GM18861 (cell line): ENCODE results near the gene MORN5.

Experiments used
- ATAC-seq: cut with Tn5 transposase; IDR thresholded peaks from one replicate; pipeline ENCODE4 v1.9.1; 2021; ENCODE audit not compliant: unreplicated experiment

The MORN5 gene

DNA sequence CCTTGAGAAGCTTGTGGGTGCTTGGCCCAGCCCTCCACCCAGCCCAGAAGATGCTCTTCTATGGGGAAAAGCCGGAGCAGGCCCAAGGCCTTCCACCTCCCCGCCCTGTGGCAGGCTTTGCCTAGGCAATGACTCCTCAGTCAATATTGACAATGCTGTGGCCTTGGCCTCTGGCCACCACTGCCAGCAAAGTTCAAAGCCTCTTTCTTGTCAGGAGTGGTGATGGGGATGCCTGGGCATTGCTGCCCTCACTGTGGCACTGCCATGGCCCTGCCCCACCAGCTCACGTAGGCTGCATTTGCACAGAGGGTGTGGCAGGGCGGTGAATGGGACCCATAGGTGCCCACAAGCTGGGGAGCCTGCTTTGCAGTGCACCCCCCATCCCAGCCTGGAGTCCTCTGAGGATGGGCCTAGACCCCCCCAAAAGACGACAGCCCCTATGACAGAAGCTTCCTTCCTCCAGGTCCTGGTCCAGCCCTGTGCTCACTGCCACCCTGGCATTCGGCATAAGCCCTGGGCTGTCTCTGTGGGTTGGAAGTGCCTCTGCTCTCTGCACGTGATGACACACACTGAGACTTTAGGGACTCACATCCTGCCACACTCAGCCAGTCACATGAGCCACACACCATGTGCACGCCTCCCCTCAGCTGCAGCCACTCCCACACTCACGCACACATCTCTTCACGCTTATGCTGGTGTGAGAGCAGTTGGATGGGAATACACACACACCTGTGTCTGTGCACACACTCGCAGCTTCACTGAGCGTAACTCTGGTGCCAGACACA is 31.1 kb downstream of the MORN5 start:
- no peak for ATAC-seq

DNA sequence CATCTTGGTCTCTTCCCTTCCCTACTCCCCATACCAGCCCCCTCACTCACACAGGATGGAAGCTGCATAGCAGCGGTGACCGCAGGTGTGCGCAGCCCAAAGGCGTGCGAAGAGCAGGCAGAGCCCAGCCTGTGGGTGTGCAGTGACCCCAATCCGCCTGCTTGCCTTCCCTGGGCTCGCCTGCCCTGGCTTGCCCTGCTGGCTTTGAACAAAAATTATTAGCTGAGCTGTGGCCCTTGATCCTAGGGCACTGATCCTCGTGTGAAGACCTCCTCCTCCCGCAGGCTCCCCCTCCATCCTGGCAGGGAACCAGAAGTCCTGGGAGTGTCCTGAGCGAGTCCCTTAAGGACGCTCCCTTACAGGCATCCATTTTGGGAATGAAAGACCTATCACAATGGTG is 31.9 kb downstream of the MORN5 start:
- no peak for ATAC-seq

DNA sequence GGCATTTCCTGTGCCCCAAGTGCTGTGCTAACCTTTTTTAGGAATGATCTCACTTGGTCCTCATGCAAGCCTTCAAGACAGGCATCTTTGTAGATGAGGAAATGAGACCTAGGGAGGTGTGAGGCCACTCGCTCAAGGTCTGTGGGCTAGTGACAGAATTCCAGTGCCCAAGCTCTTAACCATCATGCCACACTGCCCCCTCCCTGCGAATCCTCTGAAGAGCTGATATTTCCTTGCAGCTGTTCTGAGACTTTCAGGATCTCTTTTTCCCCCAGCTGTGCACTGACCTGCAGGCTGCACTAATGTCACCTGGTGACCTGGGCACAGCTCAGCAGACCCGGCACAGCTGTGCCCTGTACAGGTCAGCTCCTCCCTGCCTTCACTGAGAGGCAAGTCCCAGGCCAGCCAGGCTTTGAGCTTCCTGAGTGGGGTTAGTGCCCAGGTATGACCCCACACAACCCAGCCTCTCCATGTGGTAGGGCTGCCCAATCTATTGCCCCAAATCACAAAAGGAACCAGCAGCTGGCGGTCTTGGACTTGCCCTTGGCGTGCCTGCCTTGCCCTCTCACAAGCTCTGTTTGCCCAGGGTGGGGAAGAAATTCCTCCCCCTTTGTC is 32.7 kb downstream of the MORN5 start:
- ATAC-seq = no peak

DNA sequence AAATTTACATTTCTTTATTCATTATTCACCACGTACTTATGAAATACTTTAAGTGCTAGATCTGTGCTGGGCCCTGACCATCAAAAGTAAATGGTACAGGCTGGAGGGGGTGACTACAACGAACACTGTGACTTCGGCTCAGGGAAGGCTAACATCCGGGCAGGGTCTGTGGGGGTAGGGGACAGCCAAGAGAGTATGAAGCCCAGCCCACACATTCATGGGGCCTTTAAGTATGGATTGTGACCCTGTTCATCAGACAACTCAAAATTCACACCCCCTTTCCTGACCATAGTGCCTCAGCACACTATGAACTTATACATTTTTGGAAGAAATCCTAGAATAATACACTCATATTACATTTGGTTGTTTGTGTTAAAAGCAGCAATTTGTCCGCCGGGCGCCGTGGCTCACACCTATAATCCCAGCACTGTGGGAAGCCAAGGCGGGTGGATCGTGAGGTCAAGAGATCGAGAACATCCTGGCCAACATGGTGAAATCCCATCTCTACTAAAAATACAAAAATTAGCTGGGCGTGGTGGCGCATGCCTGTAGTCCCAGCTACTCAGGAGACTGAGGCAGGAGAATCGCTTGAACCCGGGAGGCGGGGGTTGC is 33.3 kb downstream of the MORN5 start:
- ATAC-seq = no peak

DNA sequence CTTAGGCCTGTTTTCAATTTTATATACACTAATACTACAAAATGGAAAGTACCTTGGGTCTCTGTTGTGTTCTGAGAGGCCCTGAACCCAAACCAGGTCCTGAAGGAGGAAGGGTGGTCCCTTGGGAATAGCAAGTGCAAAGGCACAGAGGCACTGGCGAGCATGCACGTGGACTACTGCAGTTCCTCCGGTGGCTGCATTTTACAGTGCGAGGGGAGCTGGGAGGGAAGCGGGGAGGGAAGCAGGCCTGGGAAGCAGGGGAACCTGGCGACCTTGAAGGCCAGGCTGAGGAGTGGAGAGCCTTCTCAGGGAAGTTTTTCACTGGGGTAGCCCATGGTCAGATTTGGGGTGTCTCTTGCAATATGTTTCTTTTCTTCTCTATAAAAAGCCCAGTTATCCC is 33.9 kb downstream of the MORN5 start:
- no peak for ATAC-seq

DNA sequence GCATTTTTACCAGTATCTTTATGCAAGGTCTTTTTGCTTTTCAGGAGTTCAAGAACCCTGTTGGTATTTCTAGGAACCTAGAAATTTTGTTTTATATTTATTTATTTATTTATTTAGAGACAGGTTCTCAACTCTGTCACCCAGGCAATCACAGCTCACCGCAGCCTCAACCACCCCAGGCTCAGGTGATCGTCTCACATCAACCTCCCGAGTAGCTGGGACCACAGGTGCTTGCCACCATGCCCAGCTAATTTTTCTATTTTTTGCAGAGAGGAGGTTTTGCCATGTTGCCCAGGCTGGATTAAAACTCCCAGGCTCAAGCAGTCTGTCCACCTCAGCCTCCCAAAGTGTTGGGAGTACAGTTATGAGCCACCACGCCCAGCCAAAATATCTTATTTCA is 36.2 kb downstream of the MORN5 start:
- ATAC-seq = no peak

DNA sequence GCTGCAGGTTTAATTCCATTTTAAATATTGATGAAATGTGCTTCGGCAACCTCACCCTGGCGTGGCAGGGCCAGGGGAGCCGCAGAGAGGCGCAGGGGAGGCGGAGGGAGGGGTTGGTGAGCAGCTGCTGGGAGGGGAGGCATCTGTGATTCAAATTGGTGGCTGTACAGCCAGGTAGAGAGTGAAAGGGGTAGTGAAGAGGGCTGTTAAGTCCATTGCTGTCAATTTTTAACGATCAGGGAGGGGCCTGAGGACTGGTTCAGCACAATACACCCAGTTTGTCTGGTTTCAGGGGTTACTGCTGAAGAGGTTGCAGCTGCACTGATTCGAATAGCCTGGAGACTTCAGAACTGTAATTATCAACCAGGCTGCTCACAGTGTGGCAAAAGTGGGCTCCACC is 37.7 kb downstream of the MORN5 start:
- no peak for ATAC-seq

DNA sequence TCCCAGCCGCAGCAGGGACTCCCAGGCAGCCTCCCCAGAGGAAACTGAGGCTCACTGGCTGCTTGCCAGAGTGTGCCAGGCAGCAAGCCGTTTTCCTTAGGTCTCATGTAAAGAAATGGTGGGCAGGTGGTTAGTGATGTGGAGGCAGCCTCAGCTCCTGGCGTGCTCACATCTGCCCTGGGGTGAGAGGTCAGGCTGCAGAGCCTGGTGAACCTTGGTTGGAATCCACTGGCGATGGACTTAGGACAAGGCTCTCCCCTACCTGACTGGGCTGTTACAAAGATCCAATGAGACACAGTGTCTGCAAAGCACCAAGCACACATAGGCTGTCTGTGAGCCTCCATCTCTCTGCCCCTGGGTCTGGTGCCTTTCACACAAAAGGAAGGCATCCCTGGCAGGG is 38.2 kb downstream of the MORN5 start:
- no peak for ATAC-seq

DNA sequence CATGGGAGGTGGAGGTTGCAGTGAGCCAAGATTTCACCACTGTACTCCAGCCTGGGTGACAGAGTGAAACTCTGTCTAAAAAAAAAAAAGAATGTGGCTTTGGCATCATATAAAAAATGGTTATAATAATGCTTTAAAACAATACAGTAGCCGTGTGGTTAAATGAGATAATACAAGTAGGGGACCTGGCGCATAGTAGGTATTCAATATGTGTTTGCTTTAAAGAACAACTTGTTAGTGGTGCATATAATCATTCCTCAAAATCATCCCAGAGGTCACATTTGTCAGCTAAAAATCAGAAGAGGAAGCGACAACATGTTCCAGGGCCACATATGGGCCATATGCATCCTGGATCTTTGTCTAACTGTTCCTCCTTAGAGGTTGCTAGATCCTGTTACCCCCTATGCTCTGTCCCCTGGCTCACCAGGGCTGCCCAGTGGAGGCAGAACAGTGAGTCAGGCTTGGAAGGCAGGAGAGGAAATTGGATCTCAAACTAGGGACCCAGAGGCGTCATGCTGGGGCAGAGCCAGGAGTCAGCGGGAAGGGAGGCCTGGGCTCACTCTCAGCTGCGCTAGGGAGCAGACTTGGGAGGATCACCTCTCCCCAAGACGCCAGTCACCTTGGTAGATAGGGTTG is 41.4 kb downstream of the MORN5 start:
- no peak for ATAC-seq

DNA sequence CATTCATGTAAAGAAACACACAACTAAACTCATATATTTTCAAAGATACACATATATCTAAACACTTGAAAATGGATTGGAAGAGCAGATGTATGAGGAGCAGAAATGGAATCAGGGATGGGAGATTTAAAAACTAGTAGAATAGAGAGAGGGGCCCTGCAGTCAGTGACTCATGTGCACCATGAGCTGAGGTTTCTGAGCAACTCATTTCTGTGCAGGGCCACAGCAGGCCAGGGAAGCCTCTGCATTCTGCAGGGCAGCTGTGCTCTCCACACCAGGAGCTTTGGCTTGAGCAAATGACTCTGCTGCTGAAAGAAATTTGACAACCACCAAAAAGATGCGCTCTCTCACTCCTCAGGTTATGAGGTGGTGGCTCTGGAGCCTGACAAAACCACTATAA is 41.9 kb downstream of the MORN5 start:
- no peak for ATAC-seq

DNA sequence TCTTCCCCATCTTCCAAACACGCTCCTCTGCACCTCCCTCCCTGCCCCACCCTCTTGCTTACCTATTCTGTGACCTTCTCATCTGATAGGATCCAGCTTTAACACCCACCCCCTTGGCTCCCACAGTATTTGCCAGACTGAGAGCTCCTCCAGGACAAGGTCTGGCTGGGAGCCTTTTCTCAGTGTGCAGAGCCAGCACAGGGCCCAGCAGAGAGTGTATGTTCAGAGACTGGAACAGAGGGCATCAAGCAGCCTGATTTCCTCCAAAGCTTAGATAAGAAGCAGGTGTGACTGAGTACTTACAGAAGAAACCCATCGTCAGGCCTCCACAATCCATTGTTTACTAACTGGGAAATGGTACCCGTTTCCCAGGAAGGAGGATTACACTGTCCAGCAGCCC is 42.4 kb downstream of the MORN5 start:
- ATAC-seq = no peak

DNA sequence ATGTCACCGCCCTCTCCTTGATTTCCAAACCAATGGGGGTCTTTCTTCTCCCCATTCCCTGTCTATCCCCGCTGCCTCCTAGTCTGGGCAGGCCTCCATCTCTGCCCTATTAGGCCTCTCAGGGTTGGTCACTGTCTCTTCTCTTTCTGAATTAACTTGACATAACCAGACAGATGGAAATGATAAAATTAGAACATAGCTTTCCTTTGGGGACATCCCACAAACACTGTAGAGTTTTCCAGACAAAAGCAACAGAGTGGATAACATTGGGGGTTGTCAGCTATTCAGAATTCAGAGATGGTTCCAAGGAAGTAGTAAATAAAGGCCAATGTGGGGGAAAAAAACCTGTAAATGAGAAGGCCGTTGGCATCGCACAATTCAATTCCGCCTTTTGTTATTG is 44.3 kb downstream of the MORN5 start:
- no peak for ATAC-seq

DNA sequence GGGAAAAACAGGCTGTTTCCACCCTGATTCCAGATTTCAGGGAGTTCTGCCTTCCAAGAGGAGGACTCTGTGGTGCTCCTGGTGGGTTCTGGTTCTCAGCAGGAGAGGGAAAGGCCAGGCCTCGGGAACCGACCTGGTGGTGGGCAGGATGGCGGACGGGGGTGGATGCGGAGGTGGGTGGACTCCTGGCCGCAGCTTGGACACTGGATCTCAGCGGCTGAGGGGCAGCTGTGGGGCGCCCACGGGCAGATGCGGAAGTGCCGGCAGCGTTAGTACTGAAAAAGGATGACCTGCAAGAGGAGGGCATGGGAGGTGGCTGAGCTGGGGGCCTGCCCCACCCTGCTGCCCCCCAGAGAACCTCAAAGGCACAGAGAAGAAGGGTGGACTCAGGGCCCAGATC is 44.8 kb downstream of the MORN5 start:
- ATAC-seq = no peak

DNA sequence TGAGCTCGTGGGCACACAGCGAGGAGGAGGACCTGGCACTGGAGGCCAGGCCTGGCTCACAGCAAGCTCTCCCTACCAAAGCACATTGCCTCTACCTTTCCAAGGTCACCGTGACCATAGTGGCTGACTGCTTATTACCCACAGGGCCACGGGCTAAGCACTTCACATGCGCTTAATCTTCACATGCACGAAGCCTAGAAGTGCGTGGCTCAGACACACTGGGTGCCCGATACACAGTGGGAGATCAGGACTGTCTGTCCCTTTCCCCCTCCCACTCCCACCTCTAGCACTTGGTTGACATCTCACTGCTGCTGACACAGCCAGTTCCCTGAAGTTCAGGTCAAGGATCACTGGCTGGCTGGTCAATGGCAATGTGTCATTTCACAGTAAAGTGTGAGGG is 45.5 kb downstream of the MORN5 start:
- ATAC-seq = no peak

DNA sequence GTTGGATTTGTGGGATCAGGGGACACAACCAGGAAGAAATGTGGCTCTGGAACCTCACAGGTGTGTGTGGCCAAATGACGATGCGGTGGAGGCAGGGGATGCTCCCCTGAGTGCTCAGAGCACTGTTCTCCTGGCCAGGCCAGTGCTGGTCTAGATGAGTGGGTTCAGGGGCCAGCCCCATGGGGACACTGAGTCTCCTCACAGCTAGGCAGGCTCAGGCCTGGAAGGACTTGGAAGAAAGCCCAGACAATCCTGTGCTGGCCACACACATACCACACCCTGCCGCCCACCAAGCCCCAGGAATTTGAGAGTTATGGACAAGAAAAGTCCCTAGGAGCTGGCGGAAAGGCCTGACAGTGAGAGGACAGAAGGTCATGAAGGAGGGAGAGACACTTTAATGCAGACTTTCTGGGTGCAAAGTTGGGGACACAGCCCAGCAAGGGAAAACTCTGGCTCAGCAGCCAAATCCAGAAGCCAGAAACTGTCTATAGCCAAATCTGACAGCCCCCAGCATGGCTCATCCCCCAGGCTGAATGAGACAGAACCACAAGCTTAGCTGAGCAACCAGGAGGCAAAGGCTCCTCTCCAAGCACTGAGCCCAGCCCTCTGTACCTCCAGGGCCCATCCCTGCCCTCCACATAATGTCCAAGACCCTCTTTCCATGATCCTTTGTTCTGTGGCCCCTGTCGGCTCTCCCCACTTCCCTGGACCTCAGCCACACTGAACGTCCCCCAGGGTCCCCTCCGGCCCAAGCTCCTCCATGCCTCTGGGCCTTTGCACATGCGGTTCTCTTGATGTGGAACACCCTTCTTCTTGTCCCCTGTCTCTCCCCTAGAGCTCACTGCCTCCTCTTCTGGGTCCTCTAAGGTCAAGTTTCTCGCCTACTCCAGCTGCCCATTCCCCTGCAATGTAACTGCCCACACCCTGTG is 46.7 kb downstream of the MORN5 start:
- no peak for ATAC-seq

DNA sequence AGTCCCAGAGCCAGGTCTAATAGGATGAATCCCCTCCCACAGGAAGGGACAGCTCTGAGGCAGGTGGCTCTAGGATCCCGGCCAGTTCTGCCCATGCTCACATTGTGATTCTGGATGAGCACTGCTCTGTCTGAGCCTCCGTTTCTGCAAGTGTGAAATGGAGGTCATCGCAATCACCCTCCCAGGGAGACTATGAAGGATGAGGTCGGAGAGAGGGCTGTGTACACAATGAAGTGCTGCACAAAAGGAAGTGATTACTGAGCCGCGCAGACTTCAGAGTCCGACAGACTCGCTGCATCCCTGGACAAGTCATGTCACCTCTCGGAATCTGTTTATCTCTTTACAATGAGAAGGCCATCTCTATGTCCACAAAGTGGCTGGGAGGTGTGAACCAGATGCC is 47.4 kb downstream of the MORN5 start:
- no peak for ATAC-seq

DNA sequence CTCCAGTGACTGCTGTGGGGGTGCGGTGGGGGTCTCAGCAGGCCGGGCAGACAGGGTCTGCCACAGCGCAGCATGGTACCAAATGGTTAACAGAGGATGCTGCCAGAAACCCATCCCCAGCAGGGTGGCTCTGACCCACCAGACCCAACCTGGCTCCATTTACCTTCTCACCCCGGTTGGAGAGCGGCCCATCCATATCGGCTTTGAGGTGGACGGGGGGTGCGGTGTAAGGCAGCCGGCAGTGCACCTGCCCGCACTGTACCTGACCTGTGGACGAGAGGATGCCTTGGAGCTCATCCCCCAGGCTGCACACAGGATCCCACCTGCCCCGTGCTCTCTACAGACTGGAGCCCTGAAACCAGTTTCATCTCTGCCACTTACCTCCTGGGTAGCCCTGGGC is 49.7 kb downstream of the MORN5 start:
- ATAC-seq = no peak

DNA sequence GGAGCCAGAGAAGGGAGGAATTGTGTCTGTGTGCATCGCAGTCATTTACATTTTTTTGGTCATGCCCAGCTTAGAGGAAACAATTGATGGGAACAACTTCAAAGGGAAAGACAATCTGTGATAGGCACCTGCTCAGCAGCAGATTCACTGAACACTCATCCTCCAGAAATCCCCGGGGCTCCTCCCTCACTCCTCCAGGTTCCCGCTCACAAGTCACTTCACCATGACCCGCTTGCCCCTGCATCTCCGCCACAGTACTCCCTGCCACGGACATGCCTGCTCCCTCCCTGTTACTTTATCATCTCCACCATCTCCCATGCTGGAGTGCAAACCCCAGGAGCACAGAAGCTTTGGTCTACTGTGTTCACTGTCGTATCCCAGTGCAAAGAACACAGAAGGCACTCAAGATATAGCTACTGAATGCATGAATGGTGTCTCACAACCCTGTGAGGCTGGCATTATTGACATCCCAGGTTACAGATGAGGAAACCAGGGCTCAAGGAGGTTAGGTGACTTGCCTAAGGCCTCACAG is 52.8 kb downstream of the MORN5 start:
- no peak for ATAC-seq

DNA sequence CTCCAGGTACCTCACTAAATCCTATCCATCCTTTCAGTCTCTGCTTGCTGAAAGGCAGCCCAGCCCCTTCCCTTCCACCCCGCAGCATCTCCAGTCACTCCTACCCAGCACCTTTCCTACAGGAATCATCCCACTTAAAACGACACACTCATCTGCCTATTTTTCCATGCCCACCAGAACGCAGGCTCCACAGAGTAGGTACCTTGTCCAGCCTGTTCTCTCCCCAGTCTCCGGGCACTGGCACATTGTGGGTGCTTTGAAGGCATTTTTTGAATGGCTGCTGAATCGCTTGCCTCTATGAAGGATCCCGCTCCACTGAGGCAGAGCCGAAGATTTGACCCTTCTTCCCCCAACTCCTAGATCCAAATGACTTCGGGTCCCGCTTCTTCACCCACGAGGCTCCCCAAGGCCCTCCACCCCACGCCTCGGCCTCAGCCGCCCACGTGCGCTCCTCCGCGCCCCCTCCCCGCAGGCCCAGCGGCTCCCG is 53.4 kb downstream of the MORN5 start:
- no peak for ATAC-seq

DNA sequence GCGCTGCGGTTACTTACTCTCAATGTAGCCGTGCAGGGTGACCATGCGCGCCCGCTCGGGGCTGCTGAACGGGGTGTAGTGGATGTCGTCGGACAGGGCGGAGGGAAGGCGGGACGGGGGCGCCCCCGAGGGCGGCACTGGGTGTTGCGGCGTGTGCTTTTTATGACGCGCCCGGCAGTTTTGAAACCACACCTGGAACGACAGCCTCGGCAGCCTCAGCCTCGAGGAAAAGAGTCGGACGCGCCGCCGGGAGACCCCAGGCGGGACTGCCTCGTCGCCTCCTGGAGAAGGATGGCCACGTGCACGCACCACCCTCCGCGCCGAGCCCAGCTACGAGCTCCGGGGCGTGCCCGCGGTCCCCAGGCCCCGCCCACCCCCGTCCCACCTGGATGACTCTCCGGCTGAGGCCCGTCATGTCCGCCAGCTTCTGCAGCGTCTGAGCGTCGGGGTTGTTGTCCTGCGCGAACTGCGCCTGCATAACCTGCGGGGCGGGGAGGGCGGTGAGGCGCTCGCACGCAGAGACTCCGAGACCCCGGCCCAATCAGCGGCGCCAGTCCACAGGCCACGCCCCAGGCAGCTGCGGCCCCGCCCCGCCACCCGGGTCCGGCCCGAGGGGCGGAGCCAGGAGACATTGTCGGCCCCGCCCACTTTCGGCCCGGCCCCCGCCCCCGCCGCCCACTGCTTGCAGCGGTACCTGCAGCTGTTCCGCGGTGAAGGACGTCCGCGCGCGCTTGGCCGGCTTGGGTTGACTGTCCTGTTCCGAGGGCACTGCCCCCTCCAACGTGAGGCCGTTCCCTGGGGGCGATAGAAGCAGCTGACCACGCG is 54.1 kb downstream of the MORN5 start:
- ATAC-seq = no peak
